ENCODE results near the gene CCDC15.

CCDC15 gene

DNA sequence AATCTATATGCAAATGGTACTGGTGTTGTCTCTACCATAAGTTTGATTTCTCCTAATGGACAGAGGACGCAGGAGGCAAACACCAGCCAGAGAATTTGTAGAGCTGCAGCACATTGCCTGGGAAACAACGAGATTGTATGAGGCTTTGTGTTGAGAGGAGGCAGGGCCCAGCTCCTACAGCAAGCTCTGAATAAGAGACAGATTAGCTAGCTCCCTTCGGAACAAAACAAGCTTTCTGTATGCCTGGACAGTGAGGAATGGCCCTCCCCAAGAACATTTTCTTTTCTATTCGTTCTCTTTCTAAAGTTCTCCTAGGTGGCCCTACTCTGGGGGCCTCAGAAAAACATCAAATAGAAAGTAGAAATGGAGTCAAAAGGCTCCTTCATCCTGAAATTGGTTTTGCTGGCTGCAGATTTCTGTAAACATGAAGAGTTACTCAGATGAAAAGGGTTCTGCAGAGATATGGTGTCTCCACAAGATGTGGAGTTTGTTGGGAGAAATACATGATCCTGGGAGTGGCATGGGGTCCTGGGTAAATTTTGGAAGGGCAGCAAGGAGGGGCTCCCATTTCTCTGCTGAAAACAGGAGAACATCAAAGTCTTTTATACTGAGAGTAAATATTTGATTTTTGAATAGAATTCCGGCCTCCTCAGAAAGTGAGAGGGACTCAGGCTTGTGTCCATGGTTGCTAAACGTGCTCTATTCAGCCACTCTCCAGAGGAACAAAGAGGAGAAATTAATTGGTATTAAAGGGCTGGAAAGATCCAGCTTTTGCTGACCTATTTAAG lies 11.3 kb upstream of the CCDC15 start:
- WGBS (ENCODE audit: insufficient coverage): 93% methylated on average over 6 of the region's 6 CpGs
- no peak overlapping the region for H3K4me3 ChIP-seq (ENCODE audit: control insufficient read depth in 1 of 7, extremely low read depth in 1 of 7, insufficient read depth in 4 of 7, low read depth in 2 of 7, low read length in 6 of 7)
- no peaks in the 10 kb centered on the region for H3K36me3 ChIP-seq (ENCODE audit: control insufficient read depth in 4 of 4, insufficient read depth in 4 of 4, low read length in 3 of 4)
- DNase-seq: no peak
- H3K4me1 ChIP-seq (ENCODE audit: control extremely low read depth in 1 of 4, control insufficient read depth in 4 of 4, insufficient read depth in 4 of 4, low read length in 3 of 4): peaks cover 0 to 15% (median 4%) of the 10 kb centered on the region in 4 experiments
- ChIA-PET CTCF (interaction anchor here (0.9 to 1.8 kb wide), 4 partner anchors 9 to 15 kb away, joined by 4 to 6 read pairs (median 5); partner anchors contain the start of gene CCDC15), POLR2A (no interaction called here)
- peaks cover 0 to under 1% (median 0%) of the 10 kb centered on the region in 5 experiments for H3K9me3 ChIP-seq (ENCODE audit: control extremely low read depth in 1 of 5, control insufficient read depth in 4 of 5, insufficient read depth in 2 of 5, low read depth in 1 of 5, low read length in 4 of 5)
- no peak overlapping the region for H3K27ac ChIP-seq (ENCODE audit: insufficient read depth in 1 of 2, low read depth in 1 of 2, low read length in 2 of 2, poor library complexity in 1 of 2, severe bottlenecking in 2 of 2)
- H3K27me3 ChIP-seq (replicated peaks in 2 of 5; ENCODE audit: control insufficient read depth in 4 of 5, insufficient read depth in 5 of 5, low read length in 4 of 5): no peaks in the 10 kb centered on the region

GRCh38 chr11:124943254-124943616 lies 10.8 kb upstream of the CCDC15 start:
- peaks cover 0 to 3% (median 0%) of the 10 kb centered on the region in 5 experiments for H3K9me3 ChIP-seq (ENCODE audit: control extremely low read depth in 1 of 5, control insufficient read depth in 4 of 5, insufficient read depth in 2 of 5, low read depth in 1 of 5, low read length in 4 of 5)
- no peaks in the 10 kb centered on the region for H3K27me3 ChIP-seq (replicated peaks in 2 of 5; ENCODE audit: control insufficient read depth in 4 of 5, insufficient read depth in 5 of 5, low read length in 4 of 5)
- DNase-seq: no peak
- POLR2A ChIA-PET: no interaction called here
- CTCF ChIA-PET: interaction anchor here (1.1 to 1.2 kb wide), 2 partner anchors 9 to 14 kb away, joined by 4 to 6 read pairs; no protein-coding TSS in a partner anchor
- 14% methylated on average over 1 of the region's 5 CpGs for WGBS (ENCODE audit: insufficient coverage)
- no peaks in the 10 kb centered on the region for H3K36me3 ChIP-seq (ENCODE audit: control insufficient read depth in 4 of 4, insufficient read depth in 4 of 4, low read length in 3 of 4)
- H3K27ac ChIP-seq (ENCODE audit: insufficient read depth in 1 of 2, low read depth in 1 of 2, low read length in 2 of 2, poor library complexity in 1 of 2, severe bottlenecking in 2 of 2): peak overlapping the region in 1 of 2 experiments; percentile 56
- H3K4me3 ChIP-seq (ENCODE audit: control insufficient read depth in 1 of 7, extremely low read depth in 1 of 7, insufficient read depth in 4 of 7, low read depth in 2 of 7, low read length in 6 of 7): no peak overlapping the region
- peaks cover 0 to 15% (median 4%) of the 10 kb centered on the region in 4 experiments for H3K4me1 ChIP-seq (ENCODE audit: control extremely low read depth in 1 of 4, control insufficient read depth in 4 of 4, insufficient read depth in 4 of 4, low read length in 3 of 4)

GRCh38 chr11:124943741-124944140 lies 10.3 kb upstream of the CCDC15 start:
- Histone ChIP-seq H3K9me3 (ENCODE audit: control extremely low read depth in 1 of 5, control insufficient read depth in 4 of 5, insufficient read depth in 2 of 5, low read depth in 1 of 5, low read length in 4 of 5) (peaks cover 0 to 3% (median 0%) of the 10 kb centered on the region in 5 experiments), H3K4me1 (ENCODE audit: control extremely low read depth in 1 of 4, control insufficient read depth in 4 of 4, insufficient read depth in 4 of 4, low read length in 3 of 4) (peaks cover 0 to 15% (median 4%) of the 10 kb centered on the region in 4 experiments), H3K27me3 (replicated peaks in 2 of 5; ENCODE audit: control insufficient read depth in 4 of 5, insufficient read depth in 5 of 5, low read length in 4 of 5) (no peaks in the 10 kb centered on the region), H3K27ac (ENCODE audit: insufficient read depth in 1 of 2, low read depth in 1 of 2, low read length in 2 of 2, poor library complexity in 1 of 2, severe bottlenecking in 2 of 2) (peak overlapping the region in 1 of 2 experiments; percentile 56), H3K36me3 (ENCODE audit: control insufficient read depth in 4 of 4, insufficient read depth in 4 of 4, low read length in 3 of 4) (no peaks in the 10 kb centered on the region), H3K4me3 (ENCODE audit: control insufficient read depth in 1 of 7, extremely low read depth in 1 of 7, insufficient read depth in 4 of 7, low read depth in 2 of 7, low read length in 6 of 7) (no peak overlapping the region)
- ChIA-PET POLR2A (no interaction called here), CTCF (interaction anchor here (1.1 to 1.2 kb wide), 2 partner anchors 10 to 13 kb away, joined by 4 to 6 read pairs; no protein-coding TSS in a partner anchor)
- no CpG with 5 or more reads among the region's 1 CpG for WGBS (ENCODE audit: insufficient coverage)
- DNase-seq: no peak

GRCh38 chr11:124944565-124944964 lies 9.4 kb upstream of the CCDC15 start:
- H3K27ac ChIP-seq (ENCODE audit: insufficient read depth in 1 of 2, low read depth in 1 of 2, low read length in 2 of 2, poor library complexity in 1 of 2, severe bottlenecking in 2 of 2): no peak overlapping the region
- H3K4me1 ChIP-seq (ENCODE audit: control extremely low read depth in 1 of 4, control insufficient read depth in 4 of 4, insufficient read depth in 4 of 4, low read length in 3 of 4): peaks cover 0 to 15% (median 4%) of the 10 kb centered on the region in 4 experiments
- CTCF ChIA-PET: interaction anchor here (1.3 to 1.8 kb wide), 2 partner anchors 8 to 46 kb away, joined by 3 to 6 read pairs; partner anchors contain the start of gene HEPACAM
- no peak for DNase-seq
- 40% methylated on average over 1 of the region's 3 CpGs for WGBS (ENCODE audit: insufficient coverage)
- no peaks in the 10 kb centered on the region for H3K36me3 ChIP-seq (ENCODE audit: control insufficient read depth in 4 of 4, insufficient read depth in 4 of 4, low read length in 3 of 4)
- no peak overlapping the region for H3K4me3 ChIP-seq (ENCODE audit: control insufficient read depth in 1 of 7, extremely low read depth in 1 of 7, insufficient read depth in 4 of 7, low read depth in 2 of 7, low read length in 6 of 7)
- peaks cover 0 to 3% (median 0%) of the 10 kb centered on the region in 5 experiments for H3K9me3 ChIP-seq (ENCODE audit: control extremely low read depth in 1 of 5, control insufficient read depth in 4 of 5, insufficient read depth in 2 of 5, low read depth in 1 of 5, low read length in 4 of 5)
- POLR2A ChIA-PET: interaction anchor here (0.6 kb wide), 1 partner anchor 967 kb away, joined by 3 read pairs; no protein-coding TSS in a partner anchor
- H3K27me3 ChIP-seq (replicated peaks in 2 of 5; ENCODE audit: control insufficient read depth in 4 of 5, insufficient read depth in 5 of 5, low read length in 4 of 5): no peaks in the 10 kb centered on the region

DNA sequence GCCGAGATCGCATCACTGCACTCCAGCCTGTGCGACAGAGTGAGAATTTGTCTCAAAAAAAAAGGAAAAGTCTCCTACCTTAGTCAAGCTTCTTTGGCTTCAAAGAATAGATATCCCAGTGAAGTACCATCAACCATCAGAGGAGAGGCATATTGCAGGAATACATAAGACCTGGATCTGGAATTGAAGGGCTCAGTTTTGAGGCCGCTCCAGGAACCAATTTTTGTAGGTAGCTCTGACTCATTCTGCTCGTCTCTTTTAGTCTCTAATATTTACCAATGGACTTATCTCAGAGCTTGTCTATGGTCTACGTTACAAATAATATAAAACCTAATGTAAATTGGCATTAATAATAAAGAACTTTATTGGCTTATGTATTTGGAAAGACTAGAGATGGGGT lies 8.2 kb upstream of the CCDC15 start:
- no peak overlapping the region for H3K4me3 ChIP-seq (ENCODE audit: control insufficient read depth in 1 of 7, extremely low read depth in 1 of 7, insufficient read depth in 4 of 7, low read depth in 2 of 7, low read length in 6 of 7)
- H3K4me1 ChIP-seq (ENCODE audit: control extremely low read depth in 1 of 4, control insufficient read depth in 4 of 4, insufficient read depth in 4 of 4, low read length in 3 of 4): peaks cover 0 to 18% (median 5%) of the 10 kb centered on the region in 4 experiments
- peaks cover 0 to 3% (median 0%) of the 10 kb centered on the region in 5 experiments for H3K9me3 ChIP-seq (ENCODE audit: control extremely low read depth in 1 of 5, control insufficient read depth in 4 of 5, insufficient read depth in 2 of 5, low read depth in 1 of 5, low read length in 4 of 5)
- H3K36me3 ChIP-seq (ENCODE audit: control insufficient read depth in 4 of 4, insufficient read depth in 4 of 4, low read length in 3 of 4): no peaks in the 10 kb centered on the region
- no peak overlapping the region for H3K27ac ChIP-seq (ENCODE audit: insufficient read depth in 1 of 2, low read depth in 1 of 2, low read length in 2 of 2, poor library complexity in 1 of 2, severe bottlenecking in 2 of 2)
- CTCF ChIA-PET: interaction anchor here (0.8 to 1.8 kb wide), 3 partner anchors 10 to 135 kb away, joined by 3 to 6 read pairs (median 3); partner anchors contain the start of gene HEPACAM
- H3K27me3 ChIP-seq (replicated peaks in 2 of 5; ENCODE audit: control insufficient read depth in 4 of 5, insufficient read depth in 5 of 5, low read length in 4 of 5): no peaks in the 10 kb centered on the region
- WGBS (ENCODE audit: insufficient coverage): 100% methylated on average over 3 of the region's 6 CpGs
- no peak for DNase-seq
- POLR2A ChIA-PET: no interaction called here

GRCh38 chr11:124946735-124947141 lies 7.3 kb upstream of the CCDC15 start:
- Histone ChIP-seq H3K4me3 (ENCODE audit: control insufficient read depth in 1 of 7, extremely low read depth in 1 of 7, insufficient read depth in 4 of 7, low read depth in 2 of 7, low read length in 6 of 7) (no peak overlapping the region), H3K9me3 (ENCODE audit: control extremely low read depth in 1 of 5, control insufficient read depth in 4 of 5, insufficient read depth in 2 of 5, low read depth in 1 of 5, low read length in 4 of 5) (peaks cover 0 to 3% (median 0%) of the 10 kb centered on the region in 5 experiments), H3K4me1 (ENCODE audit: control extremely low read depth in 1 of 4, control insufficient read depth in 4 of 4, insufficient read depth in 4 of 4, low read length in 3 of 4) (peaks cover 0 to 18% (median 7%) of the 10 kb centered on the region in 4 experiments), H3K27me3 (replicated peaks in 2 of 5; ENCODE audit: control insufficient read depth in 4 of 5, insufficient read depth in 5 of 5, low read length in 4 of 5) (no peaks in the 10 kb centered on the region), H3K36me3 (ENCODE audit: control insufficient read depth in 4 of 4, insufficient read depth in 4 of 4, low read length in 3 of 4) (no peaks in the 10 kb centered on the region), H3K27ac (ENCODE audit: insufficient read depth in 1 of 2, low read depth in 1 of 2, low read length in 2 of 2, poor library complexity in 1 of 2, severe bottlenecking in 2 of 2) (no peak overlapping the region)
- WGBS (ENCODE audit: insufficient coverage): 18% methylated on average over 1 of the region's 2 CpGs
- CTCF ChIA-PET: no interaction called here
- POLR2A ChIA-PET: no interaction called here
- DNase-seq: no peak

Data from common myeloid progenitor, CD34-positive (primary cell).